HG03039 (cell line): ENCODE measurements around the gene KIF1A.
"Not testable (repeated sequence)": the region's sequence is repeated elsewhere in the genome, so short reads cannot be mapped to it uniquely, and the experiment has no call there.

Experiments used
- ATAC-seq: cut with Tn5 transposase; IDR thresholded peaks from one replicate; pipeline ENCODE4 v1.9.1; 2021; ENCODE audit warnings: mild to moderate bottlenecking, moderate library complexity; ENCODE audit not compliant: unreplicated experiment

The KIF1A gene

DNA sequence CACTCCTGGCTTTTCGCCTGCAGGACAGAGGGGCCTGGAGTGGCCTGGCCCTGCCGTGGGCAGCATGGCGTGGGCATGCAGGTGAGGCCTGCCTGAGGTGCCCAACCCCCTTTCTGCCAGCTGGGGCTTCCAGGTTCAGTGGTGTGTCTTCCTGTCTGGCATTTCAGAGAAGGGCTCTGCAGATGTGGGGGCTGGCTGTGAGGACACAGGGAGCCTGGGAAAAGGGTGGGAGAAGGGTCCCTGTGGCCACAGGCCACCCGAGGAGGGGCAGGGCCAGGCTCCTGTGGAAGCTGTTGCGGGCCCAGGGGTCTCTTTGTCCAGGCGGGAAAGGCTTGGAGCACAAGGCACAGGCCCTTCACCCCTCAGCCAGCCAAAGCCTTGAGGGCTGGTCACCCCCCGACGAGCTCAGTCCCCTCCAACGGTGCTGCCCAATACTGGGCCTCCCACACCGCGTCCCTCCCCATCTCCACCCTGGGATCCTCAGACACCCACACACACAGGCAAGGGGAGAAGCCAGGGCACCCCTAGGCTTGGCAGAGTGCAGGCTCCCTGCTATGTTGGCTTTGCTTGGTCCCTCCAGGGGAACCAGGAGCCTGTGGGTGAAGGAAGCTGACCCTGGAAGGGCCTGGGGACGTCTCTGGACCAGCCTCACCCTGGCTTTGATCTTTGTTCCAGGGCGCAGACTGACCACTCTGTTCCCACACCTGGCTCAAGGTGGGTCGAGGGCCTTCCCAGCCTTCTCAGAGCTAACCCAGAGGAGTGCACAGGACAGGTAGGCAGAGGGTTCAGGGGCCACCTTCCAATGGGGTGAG is 132.1 kb downstream of the KIF1A start:
- ATAC-seq: no peak

DNA sequence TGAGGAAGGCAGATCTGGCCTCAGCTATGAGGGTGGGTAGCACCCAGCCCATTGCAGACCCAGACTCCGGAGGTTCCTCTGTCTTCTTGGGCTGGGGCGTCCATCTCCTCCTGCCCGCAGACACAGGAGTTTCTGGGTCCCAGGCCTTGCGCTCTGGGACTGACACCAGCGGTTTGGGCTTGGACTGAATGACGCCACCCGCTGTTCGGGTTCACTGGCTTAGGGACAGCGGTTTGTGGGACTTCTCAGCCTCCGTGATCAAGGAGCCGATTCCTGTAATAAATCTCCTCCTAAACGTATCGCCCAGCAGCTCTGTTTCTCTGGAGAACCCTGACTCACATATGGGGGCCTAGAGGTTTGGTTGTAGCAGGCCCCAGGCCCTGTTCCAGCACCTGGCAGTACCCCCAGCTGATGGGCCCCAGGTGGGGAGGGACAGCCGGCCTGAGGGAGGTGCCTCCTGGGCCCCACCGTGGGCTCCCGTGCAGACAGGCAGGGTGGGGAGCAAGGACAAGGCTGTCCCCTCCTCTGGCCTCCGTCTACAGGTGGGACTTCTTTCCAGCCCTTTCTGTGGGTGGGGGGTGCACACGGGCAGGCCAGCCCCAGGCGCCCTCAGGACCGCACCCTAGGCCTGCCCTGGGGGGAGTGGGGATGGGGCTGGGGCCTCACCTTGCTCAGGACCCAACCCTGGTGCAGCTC is 132.8 kb downstream of the KIF1A start:
- no peak for ATAC-seq

DNA sequence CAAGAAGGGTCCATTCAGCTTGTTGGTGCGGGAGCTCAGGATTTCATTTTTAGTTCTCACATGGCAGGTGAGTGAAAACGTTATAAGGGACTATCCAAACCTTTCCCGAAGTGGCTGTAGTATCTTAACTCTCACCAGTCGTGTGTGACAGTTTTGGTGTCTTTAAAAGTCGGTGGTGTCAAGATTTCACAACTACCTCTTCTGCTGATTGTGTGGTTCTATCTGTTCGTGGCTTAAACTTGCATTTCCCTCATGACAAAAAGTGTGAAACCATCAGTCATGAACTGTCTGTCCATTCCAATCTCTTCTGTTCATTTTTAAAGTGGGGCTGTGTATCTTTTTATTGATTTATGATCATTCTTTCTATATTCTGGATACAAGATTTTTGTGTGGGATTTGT is 133.6 kb downstream of the KIF1A start:
- no peak for ATAC-seq

DNA sequence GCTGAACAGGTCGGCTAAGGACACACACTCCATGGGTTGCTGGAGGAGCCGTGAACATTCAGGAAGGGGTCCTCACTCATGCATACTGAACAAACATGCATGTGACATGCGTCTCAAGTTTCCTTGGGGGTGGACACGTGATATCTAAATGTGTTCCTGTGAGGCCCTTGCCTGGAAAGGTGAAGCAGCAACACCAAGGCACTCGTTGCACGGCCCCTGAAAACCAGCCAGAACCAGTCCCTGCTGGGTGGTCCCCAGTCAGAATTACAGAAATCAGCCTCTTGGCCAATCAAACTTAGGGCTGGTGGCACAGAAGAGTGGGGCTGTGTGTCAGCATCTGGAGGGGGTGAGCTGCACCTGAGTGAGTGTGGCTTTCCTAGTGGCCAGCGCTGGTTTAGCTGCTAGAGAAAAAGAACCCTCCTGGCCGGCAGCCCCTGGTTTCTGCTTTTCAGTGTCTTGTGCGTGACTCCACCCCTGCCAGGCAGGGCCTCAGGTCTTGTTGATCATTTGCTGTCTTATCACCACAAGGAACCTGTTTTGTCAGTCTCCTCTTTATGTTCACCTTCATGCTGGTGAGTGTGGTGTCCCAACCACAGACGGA is 134.1 kb downstream of the KIF1A start:
- ATAC-seq: no peak

DNA sequence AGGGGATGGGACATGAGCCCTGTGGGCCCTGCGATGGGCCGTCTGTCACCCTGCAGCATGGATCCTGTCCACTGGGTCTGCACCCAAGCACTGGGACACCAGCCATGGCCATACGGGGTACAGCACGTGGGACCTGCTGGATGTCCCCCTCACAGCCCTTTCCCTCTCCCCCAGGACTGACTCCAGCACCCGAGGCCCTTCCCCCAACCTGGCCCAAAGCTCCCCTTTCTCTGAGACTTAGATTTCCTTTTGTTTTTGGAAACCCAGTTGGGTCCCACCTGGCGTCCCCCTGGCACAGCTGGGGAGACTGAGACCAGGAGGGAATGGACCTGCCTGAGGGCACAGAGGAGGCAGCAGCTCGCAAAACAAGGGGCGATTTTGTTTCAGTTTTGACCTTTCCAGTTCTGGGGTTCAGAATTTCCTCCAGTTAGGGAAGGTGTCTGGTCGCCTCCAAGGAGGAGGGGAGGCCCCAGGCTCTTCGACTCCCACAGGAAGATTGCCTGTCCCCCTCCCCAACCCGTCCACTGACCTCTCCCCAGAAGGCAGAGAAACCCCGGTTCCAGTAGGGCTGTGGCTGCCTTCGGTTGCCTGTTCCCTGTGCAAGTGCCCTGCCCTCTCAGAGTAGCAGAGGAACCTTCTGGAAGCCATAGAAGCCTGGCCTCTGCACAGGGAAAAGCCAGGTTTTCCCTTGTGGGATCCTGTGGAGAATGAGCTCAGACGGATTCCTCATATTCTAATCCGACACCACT is 135.9 kb downstream of the KIF1A start:
- ATAC-seq: not testable (repeated sequence)

DNA sequence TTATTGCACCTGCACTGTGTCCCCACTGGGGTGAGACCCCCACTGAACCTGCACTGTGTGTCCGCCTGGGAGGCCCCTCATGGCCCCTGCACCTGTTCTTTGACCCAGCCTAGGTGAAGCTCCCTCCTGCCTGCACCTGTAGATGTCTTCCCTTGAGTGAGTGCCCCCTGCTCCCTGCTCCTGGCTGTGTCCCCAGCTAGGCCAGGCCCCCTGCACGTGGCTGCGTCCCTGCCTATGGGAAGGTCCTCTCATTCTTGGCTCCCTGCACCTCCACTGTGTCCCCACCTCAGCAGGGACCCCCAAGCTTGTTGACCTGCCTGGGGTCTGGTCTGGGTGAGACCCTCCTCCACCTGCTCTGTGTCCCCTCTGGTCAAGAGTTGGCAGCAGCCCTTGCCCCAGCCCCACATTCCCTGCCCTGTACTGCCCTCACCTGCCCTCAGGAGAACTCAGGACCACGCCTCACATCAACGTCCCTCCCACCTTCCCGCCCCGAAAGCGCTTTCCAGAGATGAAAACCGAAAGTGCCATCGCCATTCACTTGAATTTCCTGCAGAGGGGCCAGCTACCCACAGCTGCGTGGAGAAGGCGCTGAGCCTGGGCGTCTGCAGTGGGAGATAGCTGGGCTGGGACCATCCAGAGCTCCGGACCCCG is 136.6 kb downstream of the KIF1A start:
- not testable (repeated sequence) for ATAC-seq

DNA sequence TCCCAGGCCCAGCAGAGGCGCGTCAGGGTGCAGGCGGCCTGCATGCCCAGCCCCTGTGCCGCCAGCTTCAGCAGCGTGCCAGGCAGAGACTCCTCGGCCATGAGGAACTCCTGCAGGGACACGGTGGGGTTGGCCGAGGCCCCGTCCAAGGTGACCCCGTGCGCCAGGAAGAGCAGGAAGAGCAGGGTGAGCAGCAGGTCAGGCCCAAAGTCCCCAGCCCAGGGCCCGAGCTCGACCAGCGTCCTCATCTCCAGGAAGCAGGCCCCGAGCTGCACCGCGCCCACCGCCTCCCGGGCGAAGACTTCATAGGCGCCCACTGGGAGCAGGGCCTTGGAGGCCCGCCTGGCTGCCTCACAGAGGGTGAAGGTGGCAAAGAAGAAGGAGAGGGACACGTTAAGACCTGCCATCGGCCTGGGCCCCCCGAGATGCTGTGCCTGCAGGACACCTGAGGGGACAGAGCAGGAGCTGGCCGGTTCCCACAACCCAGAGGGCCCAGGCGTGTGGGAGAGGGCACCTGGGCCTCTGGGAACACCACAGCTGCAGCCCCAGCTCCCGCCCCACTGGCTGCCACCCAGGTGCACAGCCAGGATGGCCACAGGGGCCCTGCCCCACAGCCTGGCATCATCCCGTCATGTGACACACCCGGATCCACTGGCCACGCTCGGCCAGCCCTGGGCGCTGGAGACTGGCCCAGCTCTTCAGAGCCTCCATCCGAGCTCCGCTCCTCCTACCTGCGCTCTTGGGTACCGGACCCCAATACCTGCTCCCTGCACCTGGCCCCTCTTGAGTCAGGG is 137.4 kb downstream of the KIF1A start, which contains the start of gene AQP12B:
AQP12B (minus strand) TSS at position 455 of the 794 bp plus-strand sequence; CDS start at position 407, 48 bp downstream.
- ATAC-seq: not testable (repeated sequence)

DNA sequence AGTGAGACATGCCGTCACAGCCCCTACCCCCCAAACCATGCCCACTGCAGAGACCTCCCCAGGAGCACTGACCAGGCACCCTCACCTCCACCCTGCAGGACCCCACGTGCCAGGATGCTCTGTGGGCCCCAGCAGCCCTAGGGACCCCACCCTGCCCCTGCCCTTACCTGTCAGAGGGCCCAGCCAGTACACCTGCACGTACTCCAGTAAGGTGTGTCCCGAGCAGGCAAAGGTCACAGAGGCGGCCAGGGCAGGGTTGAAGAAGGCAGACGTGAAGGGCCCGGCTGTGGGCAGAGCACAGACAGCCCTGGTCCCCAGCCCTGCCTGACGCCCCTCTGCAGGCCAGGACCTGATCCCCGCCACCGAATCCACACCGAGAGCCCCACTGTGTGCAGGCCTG is 139.8 kb downstream of the KIF1A start:
- ATAC-seq: not testable (repeated sequence)

DNA sequence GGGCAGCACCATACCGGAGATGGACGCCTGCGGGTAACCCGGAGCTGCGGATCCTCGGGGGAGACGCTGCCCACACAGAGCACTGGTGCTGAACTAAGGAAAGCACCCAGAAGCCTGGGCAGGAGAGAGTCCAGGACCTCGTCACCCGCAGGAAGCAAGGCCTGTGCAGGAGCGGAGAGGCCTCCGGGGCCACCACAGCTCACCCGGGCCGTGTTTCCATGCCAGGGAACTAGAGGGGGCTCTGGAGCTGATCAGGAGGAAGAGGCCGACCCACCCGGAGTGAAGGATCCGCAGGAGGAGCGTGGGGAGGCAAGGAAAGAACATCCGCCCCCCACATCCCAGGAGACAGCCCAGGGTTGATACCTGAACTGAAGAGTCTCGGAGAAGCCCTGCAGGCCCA is 141.1 kb downstream of the KIF1A start:
- ATAC-seq: not testable (repeated sequence)

DNA sequence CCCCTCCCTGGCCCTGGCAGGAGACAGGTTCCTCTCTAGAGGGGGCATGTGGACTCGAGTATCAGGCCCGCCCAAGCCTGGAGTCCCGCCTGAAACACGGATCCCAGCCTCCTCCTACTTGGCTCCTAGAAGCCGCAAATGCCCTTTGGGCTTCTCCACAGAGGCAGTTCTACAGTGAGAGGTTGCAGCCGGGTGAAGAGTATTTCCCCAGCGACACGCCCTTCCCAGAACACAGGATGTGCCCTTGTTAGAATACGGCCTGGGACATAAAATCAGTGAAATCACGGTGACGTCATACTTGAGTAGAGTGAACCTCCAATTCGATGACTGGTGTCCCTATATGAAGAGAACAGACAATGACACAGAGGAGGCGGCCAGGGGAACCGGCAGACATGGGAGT is 142.0 kb downstream of the KIF1A start:
- not testable (repeated sequence) for ATAC-seq

DNA sequence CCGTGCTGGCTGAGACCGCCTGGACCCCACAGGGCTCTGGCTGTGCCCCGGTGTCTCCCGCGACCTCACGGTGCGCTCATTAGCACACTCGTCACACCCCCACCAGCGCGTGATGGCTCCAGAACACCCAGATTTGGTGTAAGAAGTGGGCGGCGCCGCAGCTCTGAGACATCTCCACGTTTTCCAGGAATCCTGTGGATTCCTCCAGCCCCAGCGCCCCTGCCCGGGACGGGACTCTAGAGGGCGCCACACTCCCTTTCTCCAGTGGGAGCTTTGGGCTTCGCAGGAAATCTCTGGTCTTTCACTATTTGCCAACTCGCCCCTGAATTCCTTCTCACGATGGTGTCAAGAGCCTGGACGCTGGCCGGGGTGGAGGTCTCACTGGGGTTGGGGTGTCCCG is 144.7 kb downstream of the KIF1A start:
- ATAC-seq: not testable (repeated sequence)

DNA sequence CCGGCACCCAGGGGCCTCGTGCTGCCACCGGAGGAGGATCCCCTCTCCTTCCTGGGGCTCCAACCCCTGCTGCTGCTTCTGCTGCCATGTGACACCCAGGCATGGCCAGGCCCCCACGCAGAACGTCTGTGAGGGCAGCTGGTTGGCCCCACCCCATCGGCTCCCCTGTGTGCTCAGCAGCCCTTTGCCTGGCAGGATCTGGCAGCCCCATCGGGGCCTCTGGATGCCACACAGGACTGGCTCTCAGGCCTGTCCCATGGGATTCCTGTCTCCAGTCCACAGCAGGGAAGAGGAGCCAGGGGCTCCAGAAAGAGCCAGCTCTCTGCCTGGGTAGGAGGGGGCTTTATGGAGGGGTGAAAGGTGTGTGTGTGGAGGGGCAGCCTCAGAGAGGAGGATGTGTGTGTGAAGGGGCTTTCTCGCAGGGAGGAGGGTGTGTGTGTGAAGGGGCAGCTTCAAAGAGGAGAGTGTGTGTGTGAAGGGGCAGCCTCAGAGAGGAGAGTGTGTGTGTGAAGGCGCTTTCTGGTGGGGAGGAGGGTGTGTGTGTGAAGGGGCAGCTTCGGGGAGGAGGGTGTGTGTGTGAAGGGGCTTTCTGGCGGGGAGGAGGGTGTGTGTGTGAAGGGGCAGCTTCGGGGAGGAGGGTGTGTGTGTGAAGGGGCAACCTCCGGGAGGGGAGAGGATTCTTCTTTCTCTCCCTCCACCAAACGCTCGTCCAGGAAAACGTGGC is 145.4 kb downstream of the KIF1A start:
- not testable (repeated sequence) for ATAC-seq

DNA sequence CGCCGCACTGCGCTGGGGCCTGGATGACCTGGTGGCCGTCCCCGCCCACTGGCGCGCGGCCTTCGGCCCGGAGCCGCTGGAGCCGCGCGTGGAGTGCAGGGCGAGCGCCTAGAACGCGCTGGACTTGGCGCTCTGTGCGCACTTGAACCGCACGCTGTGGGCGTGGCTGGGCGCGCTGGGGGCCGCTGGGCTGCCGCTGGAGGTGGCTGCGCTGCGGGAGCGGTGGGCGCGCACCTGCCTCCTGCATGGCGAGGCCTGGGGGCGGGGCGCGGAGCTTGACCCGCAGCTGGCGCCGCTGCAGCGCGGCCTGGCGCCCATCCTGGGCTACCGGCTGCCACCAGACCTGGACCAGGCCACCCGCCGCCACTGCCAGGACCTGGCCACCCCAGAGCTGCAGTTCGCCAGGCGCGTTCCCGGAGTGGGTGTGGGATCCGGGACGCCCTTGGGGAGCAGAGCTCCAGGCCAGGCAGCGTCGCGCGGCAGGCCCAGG is 147.3 kb downstream of the KIF1A start:
- no peak for ATAC-seq

DNA sequence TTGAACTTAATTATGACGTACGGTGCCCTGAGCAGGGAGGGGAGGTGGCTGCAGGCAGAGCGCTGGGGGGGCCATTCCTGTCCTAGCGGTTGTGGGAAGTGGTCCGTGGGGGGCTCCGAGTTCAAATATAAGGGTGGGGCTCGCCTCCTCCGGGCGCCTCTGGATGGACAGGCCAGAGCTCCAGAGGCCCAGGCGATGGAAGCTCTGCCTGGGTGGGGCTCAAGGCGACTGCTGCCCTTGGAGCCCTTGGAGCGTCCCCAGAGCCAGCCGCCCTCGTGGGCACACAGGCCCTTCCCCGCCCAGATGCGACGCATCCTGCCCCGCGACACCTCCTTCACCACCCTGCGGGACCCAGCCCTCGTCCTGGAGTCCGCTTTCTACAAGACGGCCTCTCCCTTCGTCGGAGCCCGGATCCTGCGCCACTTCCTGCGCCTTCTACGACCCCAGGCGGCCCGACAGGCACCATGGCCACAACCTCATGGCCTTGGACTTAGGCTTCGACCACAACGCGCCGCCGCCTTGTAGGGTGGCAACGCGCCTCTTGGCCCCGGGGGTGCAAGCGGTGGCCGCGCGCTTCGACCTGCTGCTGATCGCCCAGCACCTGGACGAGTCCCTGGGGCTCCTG is 147.8 kb downstream of the KIF1A start:
- no peak for ATAC-seq

DNA sequence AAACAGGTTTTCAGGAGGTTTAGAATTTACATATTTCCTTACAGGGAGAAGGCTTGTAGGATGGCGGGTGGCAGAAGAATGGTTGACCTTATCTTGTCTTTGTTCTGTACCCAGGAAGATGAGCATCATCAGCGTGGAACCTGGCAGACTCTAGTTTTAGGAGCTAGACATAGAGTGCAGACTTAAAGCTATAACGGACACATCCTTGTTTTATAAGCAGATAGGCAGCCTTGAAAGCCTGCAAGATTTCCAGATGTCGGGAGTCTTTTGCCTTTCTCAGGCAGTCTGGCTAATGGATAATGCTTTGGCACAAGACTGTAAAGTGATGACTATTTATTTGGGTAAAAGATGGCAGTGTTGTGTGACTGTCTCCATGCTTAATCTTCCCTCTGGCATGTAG is 149.1 kb downstream of the KIF1A start:
- no peak for ATAC-seq

DNA sequence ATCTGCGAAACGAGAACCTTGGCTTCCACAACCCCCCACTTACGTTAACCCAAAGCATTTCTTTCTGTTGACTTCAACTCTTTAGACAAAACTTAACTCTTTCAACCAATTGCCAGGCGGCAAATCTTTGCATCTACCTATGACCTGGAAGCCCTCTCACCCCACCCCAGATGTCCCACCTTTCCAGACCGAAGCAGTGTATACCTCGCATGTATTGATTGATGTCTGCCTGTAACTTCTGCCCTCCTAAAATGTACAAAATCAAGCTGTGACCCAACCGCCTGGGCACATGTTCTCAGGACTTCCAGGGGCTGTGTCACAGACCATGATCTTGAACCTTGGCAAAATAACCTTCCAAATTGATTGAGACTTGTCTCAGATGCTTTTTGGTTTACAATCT is 149.6 kb downstream of the KIF1A start:
- ATAC-seq: no peak

DNA sequence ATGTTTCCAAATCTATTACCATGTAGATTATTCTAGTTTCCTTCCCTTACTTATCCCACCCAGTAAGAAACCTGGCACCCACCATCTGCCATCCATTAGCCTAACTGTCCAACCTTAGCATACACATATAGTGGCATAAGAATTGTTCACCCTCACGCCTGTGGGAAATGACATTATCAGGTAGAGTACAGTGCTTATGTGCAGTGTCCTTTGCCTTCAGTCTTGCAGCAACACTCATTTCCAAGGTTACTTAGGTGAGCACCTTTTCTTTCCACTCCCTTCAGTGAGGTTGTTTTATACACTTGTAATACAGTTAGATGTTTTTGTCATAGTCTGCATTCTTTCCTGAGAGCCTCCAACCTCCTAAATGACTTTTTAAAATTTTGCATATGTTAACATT is 155.4 kb downstream of the KIF1A start:
- no peak for ATAC-seq
